Neural cell (in vitro differentiated cells): Measurements from ENCODE around the gene DCBLD2. TPM values are rescaled to one million over a fixed set of nuclear protein-coding genes. Genes with fewer than 3 reads are reported as not detected.

Source experiments
- H2AFZ ChIP-seq: fragments of 200-600, 300-800 bp; sonication (generic), shearing (Covaris generic); 2 replicates; pipeline ENCODE4 v1.6.0; 2014; ENCODE audit warnings: low read depth, mild to moderate bottlenecking, antibody characterized with exemption, low read length, moderate library complexity
- H3F3A ChIP-seq: fragments of 200-600 bp; shearing (Covaris generic); 2 replicates; pipeline ENCODE4 v1.6.1; 2016; ENCODE audit warnings: mild to moderate bottlenecking, moderate library complexity, mixed read lengths, antibody characterized with exemption, low read length; ENCODE audit not compliant: insufficient read depth, poor library complexity, severe bottlenecking
- H3K27ac ChIP-seq: fragments of 200-600, 300-800 bp; sonication (generic), shearing (Covaris generic); 2 replicates; pipeline ENCODE4 v1.5.1; 2014; ENCODE audit warnings: mild to moderate bottlenecking, low read length, moderate library complexity
- H3K27me3 ChIP-seq: fragments of 300-800, 200-600 bp; sonication (generic), shearing (Covaris generic); 2 replicates; pipeline ENCODE4 v1.6.0; 2014; ENCODE audit warnings: mild to moderate bottlenecking, low read depth, low read length, moderate library complexity; ENCODE audit not compliant: insufficient read depth
- H3K36me3 ChIP-seq: fragments of 300-800, 200-600 bp; sonication (generic), shearing (Covaris generic); 2 replicates; pipeline ENCODE4 v1.5.1; 2014; ENCODE audit warnings: mild to moderate bottlenecking, antibody characterized with exemption, low read length, moderate library complexity; ENCODE audit not compliant: insufficient read depth
- H3K4me2 ChIP-seq: fragments of 300-800, 200-600 bp; sonication (generic), shearing (Covaris generic); 2 replicates; pipeline ENCODE4 v1.6.0; 2014; ENCODE audit warnings: mild to moderate bottlenecking, low read length
- H3K4me3 ChIP-seq: fragments of 300-800, 200-600 bp; sonication (generic), shearing (Covaris generic); 2 replicates; pipeline ENCODE4 v1.5.1; 2014; ENCODE audit warnings: mild to moderate bottlenecking, low read length, moderate library complexity
- H3K79me2 ChIP-seq: fragments of 200-600 bp; shearing (Covaris generic); replicated peaks from 2 replicates; pipeline ENCODE4 v1.6.0; 2014; ENCODE audit warnings: mild to moderate bottlenecking, low read length, moderate library complexity; ENCODE audit not compliant: insufficient read depth
- H3K9ac ChIP-seq: fragments of 300-800, 200-600 bp; sonication (generic), shearing (Covaris generic); 2 replicates; pipeline ENCODE4 v1.6.1; 2016; ENCODE audit warnings: mild to moderate bottlenecking, low read length, mixed read lengths
- H3K9me2 ChIP-seq: fragments of 200-600 bp; shearing (Covaris generic); 2 replicates; pipeline ENCODE4 v1.6.1; 2016; ENCODE audit warnings: mild to moderate bottlenecking, low read length, mixed read lengths; ENCODE audit not compliant: insufficient read depth
- H3K9me3 ChIP-seq: fragments of 200-600, 300-800 bp; sonication (generic), shearing (Covaris generic); 2 replicates; pipeline ENCODE4 v1.6.1; 2016; ENCODE audit warnings: mild to moderate bottlenecking, mixed run types, low read length, moderate library complexity, mixed read lengths
- H4K20me1 ChIP-seq: fragments of 200-600 bp; shearing (Covaris generic); 2 replicates; pipeline ENCODE4 v1.6.1; 2016; ENCODE audit warnings: mild to moderate bottlenecking, mixed run types; ENCODE audit not compliant: insufficient read depth
- CTCF ChIP-seq: fragments of 450-650 bp; IDR thresholded peaks from 2 replicates; pipeline ENCODE4 v1.5.1; 2014; ENCODE audit warnings: antibody characterized with exemption, mild to moderate bottlenecking, moderate library complexity; ENCODE audit not compliant: poor library complexity, severe bottlenecking
- EP300 ChIP-seq: fragments of 450-650 bp; conservative IDR thresholded peaks from 2 replicates; pipeline ENCODE4 v1.6.1; 2014; ENCODE audit warnings: antibody characterized with exemption, mild to moderate bottlenecking, moderate library complexity; ENCODE audit not compliant: poor library complexity, severe bottlenecking
- EZH2 ChIP-seq: fragments of 200-600, 300-800 bp; shearing (Covaris generic), sonication (generic); IDR thresholded peaks from 2 replicates; pipeline ENCODE4 v1.6.1; 2014; ENCODE audit warnings: antibody characterized with exemption, low read length, borderline replicate concordance, mild to moderate bottlenecking; ENCODE audit not compliant: insufficient read depth, poor library complexity, severe bottlenecking
- MXI1 ChIP-seq: fragments of 450-650 bp; conservative IDR thresholded peaks from 2 replicates; pipeline ENCODE4 v1.6.1; 2014; ENCODE audit warnings: antibody characterized with exemption, mild to moderate bottlenecking; ENCODE audit not compliant: poor library complexity, severe bottlenecking
- POLR2AphosphoS5 ChIP-seq: IDR thresholded peaks from 2 replicates; pipeline ENCODE4 v1.6.1; 2012
- RAD21 ChIP-seq: fragments of 450-650 bp; conservative IDR thresholded peaks from 2 replicates; pipeline ENCODE4 v1.6.1; 2014; ENCODE audit warnings: antibody characterized with exemption, mild to moderate bottlenecking, moderate library complexity
- REST ChIP-seq: IDR thresholded peaks from 2 replicates; pipeline ENCODE4 v1.6.1; 2012; ENCODE audit warnings: borderline replicate concordance
- SMC3 ChIP-seq: fragments of 450-650 bp; conservative IDR thresholded peaks from 2 replicates; pipeline ENCODE4 v1.6.1; 2014; ENCODE audit warnings: antibody characterized with exemption, mild to moderate bottlenecking, moderate library complexity; ENCODE audit not compliant: poor library complexity
- TAF1 ChIP-seq: IDR thresholded peaks from 2 replicates; pipeline ENCODE4 v1.6.1; 2012; ENCODE audit warnings: low read depth
- polyA plus RNA-seq: library from polyadenylated mRNA; depleted of rRNA; stranded (reverse); fragments of >200 nt; gene quantifications from 2 replicates; pipeline ENCODE4 v1.2.3, GENCODE V29; 2014

Gene DCBLD2
- polyA plus RNA-seq, 1 donor from 2014 or later = 69.0 TPM

- Histone ChIP-seq H4K20me1 (no peaks in the 10 kb centered on the region), H3K79me2 (no peaks in the 10 kb centered on the region), H2AFZ (no peak overlapping the region), H3K9me3 (no peaks in the 10 kb centered on the region), H3K27ac (no peak overlapping the region), H3K27me3 (no peaks in the 10 kb centered on the region), H3K9ac (no peak overlapping the region), H3K36me3 (no peaks in the 10 kb centered on the region), H3K9me2 (no peaks in the 10 kb centered on the region), H3F3A (no peaks in the 10 kb centered on the region), H3K4me2 (no peak overlapping the region), H3K4me3 (no peak overlapping the region)
- no peak for TF ChIP-seq REST
- no peak for TF ChIP-seq EZH2
- no peak for TF ChIP-seq EP300
- TF ChIP-seq RAD21 = no peak
- TF ChIP-seq SMC3 = no peak
- no peak for TF ChIP-seq CTCF
- TF ChIP-seq POLR2AphosphoS5 = no peak
- TF ChIP-seq TAF1 = no peak
- TF ChIP-seq MXI1 = no peak
Observed at GRCh38 chr3:98775459-98776139, 125.9 kb downstream of the DCBLD2 start.

DNA sequence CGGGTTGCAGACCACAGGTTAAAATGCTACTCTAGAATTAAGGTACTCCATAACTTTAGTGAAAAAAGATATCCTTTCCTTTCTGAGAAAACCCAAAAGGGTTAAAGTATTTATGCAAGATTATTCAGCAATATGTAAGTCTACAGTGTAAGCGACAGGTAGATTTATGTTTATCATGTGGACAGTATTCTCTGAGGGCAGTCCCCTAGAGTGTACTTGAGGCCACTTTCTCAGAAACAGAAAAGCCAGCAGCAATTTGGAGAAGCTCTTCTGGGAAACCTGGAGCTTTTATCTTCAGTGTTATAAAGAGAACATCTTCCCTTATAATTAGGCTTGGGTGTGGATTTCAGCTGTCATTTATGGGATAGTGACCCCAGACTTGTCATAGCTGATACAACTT is 129.5 kb downstream of the DCBLD2 start:
- no peaks in the 10 kb centered on the region for H4K20me1 ChIP-seq
- no peak overlapping the region for H2AFZ ChIP-seq
- H3K36me3 ChIP-seq = no peaks in the 10 kb centered on the region
- TF ChIP-seq TAF1 = no peak
- TF ChIP-seq EP300 = no peak
- TF ChIP-seq REST = no peak
- no peak overlapping the region for H3K9ac ChIP-seq
- no peaks in the 10 kb centered on the region for H3K9me2 ChIP-seq
- H3F3A ChIP-seq = no peaks in the 10 kb centered on the region
- no peak overlapping the region for H3K4me2 ChIP-seq
- H3K4me3 ChIP-seq = no peak overlapping the region
- no peak overlapping the region for H3K27ac ChIP-seq
- no peaks in the 10 kb centered on the region for H3K27me3 ChIP-seq
- no peaks in the 10 kb centered on the region for H3K79me2 ChIP-seq
- no peaks in the 10 kb centered on the region for H3K9me3 ChIP-seq
